ENCODE results near the gene FBRS.
"Not testable (repeated sequence)": the region's sequence is repeated elsewhere in the genome, so short reads cannot be mapped to it uniquely, and the experiment has no call there.

Gene FBRS

GRCh38 chr16:30657866-30658730, at the start of gene FBRS:
TSS of gene FBRS (plus strand) at chr16:30658431. CDS start at chr16:30659519, 1,088 bp downstream.
- DNase-seq (ENCODE audit: low read depth in 1 of 2, low spot score in 1 of 2), result peak; percentile 99 to 100

- DNase-seq (ENCODE audit: low read depth in 1 of 2, low spot score in 1 of 2), result no peak
These were observed 49.0 kb upstream of the FBRS start for GRCh38 chr16:30609002-30609925.

- peak; percentile 88 to 89 for DNase-seq (ENCODE audit: low read depth in 1 of 2, low spot score in 1 of 2)
These were observed 48.0 kb upstream of the FBRS start, which contains the start of gene ZNF689 for GRCh38 chr16:30609926-30610839. TSS of gene ZNF689 (minus strand) at chr16:30610389. CDS start at chr16:30610041, 348 bp downstream.

- DNase-seq (ENCODE audit: low read depth in 1 of 2, low spot score in 1 of 2), result peak; percentile 39 to 45
These were observed 42.7 kb upstream of the FBRS start for GRCh38 chr16:30615358-30616091.

GRCh38 chr16:30619202-30619601, 39.0 kb upstream of the FBRS start:
- no peak for DNase-seq (ENCODE audit: low read depth in 1 of 2, low spot score in 1 of 2)

- no peak for DNase-seq (ENCODE audit: low read depth in 1 of 2, low spot score in 1 of 2)
These were observed 38.6 kb upstream of the FBRS start for GRCh38 chr16:30619638-30620037.

- DNase-seq (ENCODE audit: low read depth in 1 of 2, low spot score in 1 of 2), result no peak
These were observed 38.1 kb upstream of the FBRS start for GRCh38 chr16:30620169-30620568.

GRCh38 chr16:30621765-30622164, 36.5 kb upstream of the FBRS start:
- no peak for DNase-seq (ENCODE audit: low read depth in 1 of 2, low spot score in 1 of 2)

GRCh38 chr16:30622455-30623032, 35.7 kb upstream of the FBRS start:
- no peak for DNase-seq (ENCODE audit: low read depth in 1 of 2, low spot score in 1 of 2)

GRCh38 chr16:30623536-30624283, 34.5 kb upstream of the FBRS start:
- DNase-seq (ENCODE audit: low read depth in 1 of 2, low spot score in 1 of 2), result no peak

- no peak for DNase-seq (ENCODE audit: low read depth in 1 of 2, low spot score in 1 of 2)
These were observed 32.0 kb upstream of the FBRS start for GRCh38 chr16:30626236-30626635.

GRCh38 chr16:30628628-30629540, 29.3 kb upstream of the FBRS start:
- DNase-seq (ENCODE audit: low read depth in 1 of 2, low spot score in 1 of 2), result peak; percentile 74 to 89

- not testable (repeated sequence) for DNase-seq (ENCODE audit: low read depth in 1 of 2, low spot score in 1 of 2)
These were observed 25.8 kb upstream of the FBRS start for GRCh38 chr16:30632454-30632853.

- DNase-seq (ENCODE audit: low read depth in 1 of 2, low spot score in 1 of 2), result no peak
These were observed 24.7 kb upstream of the FBRS start for GRCh38 chr16:30633526-30633925.

GRCh38 chr16:30636599-30636998, 21.6 kb upstream of the FBRS start:
- DNase-seq (ENCODE audit: low read depth in 1 of 2, low spot score in 1 of 2), result no peak

- not testable (repeated sequence) for DNase-seq (ENCODE audit: low read depth in 1 of 2, low spot score in 1 of 2)
These were observed 21.1 kb upstream of the FBRS start for GRCh38 chr16:30637139-30637538.

- no peak for DNase-seq (ENCODE audit: low read depth in 1 of 2, low spot score in 1 of 2)
These were observed 20.3 kb upstream of the FBRS start for GRCh38 chr16:30637944-30638343.
